HEK293 (cell line): ENCODE data around the gene IL17B.

Source experiments
- GFI1B ChIP-seq: fragments of 450-650 bp; formaldehyde crosslinking; IDR thresholded peaks from 2 replicates; pipeline ENCODE4 v1.5.1; 2016; ENCODE audit warnings: missing biosample characterization, missing genetic modification characterization
- GLI4 ChIP-seq: fragments of 450-650 bp; formaldehyde crosslinking; IDR thresholded peaks from 2 replicates; pipeline ENCODE4 v1.5.1; 2016; ENCODE audit warnings: missing biosample characterization, missing genetic modification characterization
- KLF10 ChIP-seq: fragments of 450-650 bp; IDR thresholded peaks from 2 replicates; pipeline ENCODE4 v1.5.1; 2018; ENCODE audit warnings: missing biosample characterization, mild to moderate bottlenecking, missing genetic modification characterization
- KLF8 ChIP-seq: fragments of 450-650 bp; formaldehyde crosslinking; IDR thresholded peaks from 2 replicates; pipeline ENCODE4 v1.5.1; 2016; ENCODE audit warnings: missing biosample characterization, missing genetic modification characterization
- KLF9 ChIP-seq: fragments of 450-650 bp; formaldehyde crosslinking; IDR thresholded peaks from 2 replicates; pipeline ENCODE4 v1.5.1; 2016; ENCODE audit warnings: missing biosample characterization, missing genetic modification characterization, low read depth
- OVOL3 ChIP-seq: fragments of 450-650 bp; formaldehyde crosslinking; IDR thresholded peaks from 2 replicates; pipeline ENCODE4 v1.5.1; 2016; ENCODE audit warnings: missing biosample characterization, missing genetic modification characterization
- PRDM4 ChIP-seq: fragments of 450-650 bp; formaldehyde crosslinking; IDR thresholded peaks from 2 replicates; pipeline ENCODE4 v1.5.1; 2017; ENCODE audit warnings: missing biosample characterization, missing genetic modification characterization
- PRDM6 ChIP-seq: fragments of 450-650 bp; formaldehyde crosslinking; IDR thresholded peaks from 2 replicates; pipeline ENCODE4 v1.5.1; 2017; ENCODE audit warnings: missing biosample characterization, missing genetic modification characterization
- SETDB1 ChIP-seq: IDR thresholded peaks from one replicate; pipeline ENCODE4 v1.6.1; 2017; ENCODE audit warnings: mild to moderate bottlenecking, low read length, moderate library complexity, mixed read lengths; ENCODE audit not compliant: insufficient read length
- TRIM28 ChIP-seq: IDR thresholded peaks from 2 replicates; pipeline ENCODE4 v1.6.1; 2011; ENCODE audit warnings: low read length, control low read depth, borderline replicate concordance
- TSHZ1 ChIP-seq: fragments of 450-650 bp; formaldehyde crosslinking; IDR thresholded peaks from 2 replicates; pipeline ENCODE4 v1.5.1; 2016; ENCODE audit warnings: missing biosample characterization, missing genetic modification characterization, borderline replicate concordance
- WT1 ChIP-seq: fragments of 450-650 bp; formaldehyde crosslinking; IDR thresholded peaks from 2 replicates; pipeline ENCODE4 v1.5.1; 2016; ENCODE audit warnings: missing biosample characterization, missing genetic modification characterization
- ZBTB44 ChIP-seq: fragments of 450-650 bp; IDR thresholded peaks from 2 replicates; pipeline ENCODE4 v1.5.1; 2018; ENCODE audit warnings: missing biosample characterization, mild to moderate bottlenecking, missing genetic modification characterization
- ZBTB6 ChIP-seq: fragments of 450-650 bp; formaldehyde crosslinking; IDR thresholded peaks from 2 replicates; pipeline ENCODE4 v1.5.1; 2017; ENCODE audit warnings: missing biosample characterization, missing genetic modification characterization
- ZBTB7A ChIP-seq: fragments of 450-650 bp; formaldehyde crosslinking; IDR thresholded peaks from 2 replicates; pipeline ENCODE4 v1.5.1; 2016; ENCODE audit warnings: low read depth, missing biosample characterization, missing genetic modification characterization
- ZFP41 ChIP-seq: fragments of 450-650 bp; formaldehyde crosslinking; IDR thresholded peaks from 2 replicates; pipeline ENCODE4 v1.5.1; 2016; ENCODE audit warnings: missing biosample characterization, missing genetic modification characterization, borderline replicate concordance
- ZNF184 ChIP-seq: fragments of 450-650 bp; IDR thresholded peaks from 2 replicates; pipeline ENCODE4 v1.5.1; 2018; ENCODE audit warnings: missing biosample characterization, mild to moderate bottlenecking, missing genetic modification characterization
- ZNF2 ChIP-seq: fragments of 450-650 bp; formaldehyde crosslinking; IDR thresholded peaks from 2 replicates; pipeline ENCODE4 v1.5.1; 2016; ENCODE audit warnings: missing biosample characterization, missing genetic modification characterization
- ZNF23 ChIP-seq: fragments of 450-650 bp; formaldehyde crosslinking; IDR thresholded peaks from 2 replicates; pipeline ENCODE4 v1.5.1; 2016; ENCODE audit warnings: missing biosample characterization, missing genetic modification characterization, borderline replicate concordance
- ZNF292 ChIP-seq: fragments of 450-650 bp; formaldehyde crosslinking; IDR thresholded peaks from 2 replicates; pipeline ENCODE4 v1.5.1; 2016; ENCODE audit warnings: low read depth, missing biosample characterization, missing genetic modification characterization, borderline replicate concordance
- ZNF488 ChIP-seq: fragments of 450-650 bp; formaldehyde crosslinking; IDR thresholded peaks from 2 replicates; pipeline ENCODE4 v1.5.1; 2016; ENCODE audit warnings: missing biosample characterization, missing genetic modification characterization
- ZNF529 ChIP-seq: fragments of 450-650 bp; formaldehyde crosslinking; IDR thresholded peaks from 2 replicates; pipeline ENCODE4 v1.5.1; 2017; ENCODE audit warnings: missing genetic modification characterization, missing biosample characterization; ENCODE audit not compliant: insufficient replicate concordance
- ZNF837 ChIP-seq: fragments of 450-650 bp; formaldehyde crosslinking; IDR thresholded peaks from 2 replicates; pipeline ENCODE4 v1.5.1; 2016; ENCODE audit warnings: missing biosample characterization, missing genetic modification characterization
- ZSCAN16 ChIP-seq: fragments of 450-650 bp; formaldehyde crosslinking; IDR thresholded peaks from 2 replicates; pipeline ENCODE4 v1.5.1; 2016; ENCODE audit warnings: missing biosample characterization, missing genetic modification characterization

IL17B gene

GRCh38 chr5:149345147-149345891 is 33.8 kb downstream of the IL17B start, which contains the start of gene GRPEL2 (continued):
- TF ChIP-seq ZBTB44 (tag by site-specific recombination) (no peak; the same call in 1 of the 2 replicates), ZNF23 (no peak), ZNF529 (no peak), ZSCAN16 (tag by site-specific recombination) (no peak), ZNF184 (tag by site-specific recombination) (no peak), ZNF837 (tag by site-specific recombination) (no peak), PRDM4 (tag by site-specific recombination) (no peak), TSHZ1 (tag by site-specific recombination) (0 out of 2 replicates have a peak, but pooled peaks have one; percentile 48), ZNF292 (tag by site-specific recombination) (no peak), KLF9 (tag by site-specific recombination) (peak; percentile 84), OVOL3 (tag by site-specific recombination) (peak; percentile 19), GLI4 (tag by site-specific recombination) (peak; percentile 100), KLF10 (tag by site-specific recombination) (peak; percentile 48; the same call in 1 of the 2 replicates), GFI1B (no peak), TRIM28 (no peak), ZBTB7A (tag by site-specific recombination) (peak; percentile 88; the same call in 1 of the 2 replicates), SETDB1 (peak; percentile 38), ZBTB6 (tag by site-specific recombination) (no peak), WT1 (no peak), ZNF488 (tag by site-specific recombination) (no peak), PRDM6 (no peak), KLF8 (tag by site-specific recombination) (peak; percentile 67), ZNF2 (tag by site-specific recombination) (peak; percentile 64; the same call in 1 of the 2 replicates), ZFP41 (tag by site-specific recombination) (no peak)
